ENCODE measurements around the gene SYTL3.

DNA sequence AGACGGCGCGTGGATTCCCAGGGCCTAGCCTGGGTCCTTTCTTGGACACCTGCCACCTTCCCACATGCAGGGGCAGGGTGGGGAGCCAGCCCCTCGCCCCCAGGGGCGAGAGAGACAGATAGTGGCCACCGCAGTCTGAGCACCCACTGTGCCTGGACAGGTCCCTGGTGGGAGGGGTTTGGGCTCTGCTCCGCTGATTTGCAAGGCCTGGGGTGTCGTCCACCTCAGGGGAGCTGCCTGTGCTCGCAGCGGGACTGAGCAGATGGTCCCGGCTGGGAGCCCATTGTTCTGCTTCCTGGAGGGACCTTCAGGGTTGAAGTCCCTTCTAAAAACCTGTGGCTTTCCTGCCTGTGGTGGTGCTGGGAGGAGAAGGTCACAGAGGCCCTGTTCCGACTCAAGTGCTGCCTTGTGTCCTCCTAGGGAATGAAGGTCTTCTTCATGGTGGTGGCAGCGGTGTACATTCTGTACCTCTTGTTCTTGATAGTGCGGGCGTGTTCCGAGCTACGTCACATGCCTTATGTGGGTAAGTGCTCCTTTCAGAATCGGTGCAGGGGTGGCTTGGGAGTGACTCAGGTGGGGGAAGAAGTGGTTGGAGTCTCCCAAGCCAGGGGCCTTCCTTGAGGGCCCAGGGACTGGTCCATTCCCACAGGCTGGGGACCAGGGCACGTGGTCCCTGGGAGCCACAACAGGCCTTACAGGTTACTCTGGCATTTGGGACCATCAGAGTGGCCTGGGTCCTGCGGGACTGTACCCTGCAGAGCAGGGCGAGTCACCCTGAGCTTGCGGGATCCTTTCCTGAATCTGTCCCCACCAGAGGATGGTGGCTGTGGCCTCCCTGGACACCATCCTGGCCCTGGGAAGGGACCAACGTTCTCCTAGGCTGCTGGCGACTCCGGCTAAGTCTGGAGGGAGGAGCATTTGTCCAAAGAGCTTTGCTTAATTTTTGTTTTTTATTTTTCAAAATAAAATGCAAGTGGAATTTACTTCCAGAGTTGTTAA lies 24.9 kb upstream of the SYTL3 start:
- TF ChIP-seq TAF1 (IDR thresholded peaks at IDR 0.05; ENCODE audit: borderline replicate concordance, low read depth, low read length) (no peak), POLR2A (IDR thresholded peaks at IDR 0.05; ENCODE audit: low read depth, low read length) (no peak), POLR2AphosphoS5 (IDR thresholded peaks at IDR 0.05; ENCODE audit: low read depth, low read length) (no peak)

Data from GM12892 (cell line).